Ishikawa (cell line): ENCODE measurements around the gene VAX1.

Source experiments
- CEBPB ChIP-seq: IDR thresholded peaks from 2 replicates; pipeline ENCODE4 v1.6.1; 2012
- CREB1 ChIP-seq: IDR thresholded peaks from 2 replicates; pipeline ENCODE4 v1.6.1; 2012; ENCODE audit warnings: low read depth
- EP300 ChIP-seq: IDR thresholded peaks from 2 replicates; pipeline ENCODE4 v1.6.1; 2012; ENCODE audit warnings: borderline replicate concordance
- FOXM1 ChIP-seq: IDR thresholded peaks from 2 replicates; pipeline ENCODE4 v1.6.1; 2012; ENCODE audit warnings: low read depth, borderline replicate concordance
- MAX ChIP-seq: IDR thresholded peaks from 2 replicates; pipeline ENCODE4 v1.6.1; 2012
- NFIC ChIP-seq: IDR thresholded peaks from 2 replicates; pipeline ENCODE4 v1.6.1; 2012
- RAD21 ChIP-seq: IDR thresholded peaks from 2 replicates; pipeline ENCODE4 v1.6.1; 2012; ENCODE audit warnings: low read depth
- REST ChIP-seq: IDR thresholded peaks from 2 replicates; pipeline ENCODE4 v1.6.1; 2012; ENCODE audit warnings: low read depth, mild to moderate bottlenecking
- TAF1 ChIP-seq: IDR thresholded peaks from 2 replicates; pipeline ENCODE4 v1.6.1; 2012; ENCODE audit warnings: low read depth, mild to moderate bottlenecking
- TCF12 ChIP-seq: IDR thresholded peaks from 2 replicates; pipeline ENCODE4 v1.6.1; 2012; ENCODE audit warnings: low read depth
- USF1 ChIP-seq: IDR thresholded peaks from 2 replicates; pipeline ENCODE4 v1.6.1; 2012
- YY1 ChIP-seq: IDR thresholded peaks from 2 replicates; pipeline ENCODE4 v1.6.1; 2012; ENCODE audit warnings: low read depth
- ZBTB7A ChIP-seq: IDR thresholded peaks from 2 replicates; pipeline ENCODE4 v1.6.1; 2012; ENCODE audit warnings: low read depth

- no peak for TF ChIP-seq USF1
- TF ChIP-seq EP300, result no peak
- no peak for TF ChIP-seq FOXM1
- TF ChIP-seq TAF1, result no peak
- TF ChIP-seq REST, result no peak
- TF ChIP-seq MAX, result no peak
- no peak for TF ChIP-seq NFIC
- no peak for TF ChIP-seq CEBPB
- no peak for TF ChIP-seq CREB1
- no peak for TF ChIP-seq RAD21
- TF ChIP-seq TCF12, result no peak
- no peak for TF ChIP-seq ZBTB7A
- no peak for TF ChIP-seq YY1
These were observed 3.6 kb downstream of the VAX1 start for GRCh38 chr10:117134306-117135025.
